Thymus (tissue), 11 donors: ENCODE measurements around the gene UBR3. TPM values are rescaled to one million over a fixed set of nuclear protein-coding genes. Genes with fewer than 3 reads are reported as not detected.

ENCODE experiments used
- DNase-seq, 9 donors: peaks; one replicate each; pipeline ENCODE4 v3.0.0-alpha.2; 2013; ENCODE audit warnings: low spot score in 9 of 9, low read depth in 6 of 9, missing footprints in 1 of 9
- H3K27ac ChIP-seq, 2 donors: one replicate each; pipeline ENCODE4 v1.5.1; 2013; ENCODE audit warnings: control low read depth in 1 of 2, low read depth in 1 of 2, low read length in 1 of 2, mild to moderate bottlenecking in 1 of 2, moderate library complexity in 1 of 2
- H3K27me3 ChIP-seq, 2 donors: one replicate each; pipeline ENCODE4 v1.5.1; 2013; ENCODE audit warnings: low read length in 1 of 2; ENCODE audit not compliant: control insufficient read depth in 2 of 2, insufficient read depth in 1 of 2
- H3K36me3 ChIP-seq, 2 donors: one replicate each; pipeline ENCODE4 v1.5.1; 2013; ENCODE audit warnings: low read length in 1 of 2, mild to moderate bottlenecking in 1 of 2, moderate library complexity in 1 of 2; ENCODE audit not compliant: control insufficient read depth in 2 of 2, insufficient read depth in 2 of 2
- H3K4me1 ChIP-seq, 2 donors: one replicate each; pipeline ENCODE4 v1.5.1; 2013; ENCODE audit warnings: low read length in 2 of 2; ENCODE audit not compliant: control insufficient read depth in 2 of 2, insufficient read depth in 2 of 2
- H3K4me3 ChIP-seq, 2 donors: one replicate each; pipeline ENCODE4 v1.5.1; 2013; ENCODE audit warnings: low read length in 2 of 2, control low read depth in 1 of 2, mild to moderate bottlenecking in 1 of 2
- H3K9me3 ChIP-seq, 2 donors: one replicate each; pipeline ENCODE4 v1.5.1; 2013; ENCODE audit warnings: low read length in 1 of 2, mild to moderate bottlenecking in 1 of 2; ENCODE audit not compliant: control insufficient read depth in 2 of 2, insufficient read depth in 1 of 2
- WGBS: extraction: QIAGEN DNeasy Blood & Tissue Kit; methylation state at CpG from one replicate; pipeline ENCODE4 v1.1.7; 2013; 5-methylcytosine and 5-hydroxymethylcytosine counted together
- polyA plus RNA-seq: library from polyadenylated mRNA; stranded (reverse); fragments of 200-250 nt; gene quantifications from one replicate; pipeline ENCODE4 v1.2.3, GENCODE V29; 2013
- total RNA-seq: library from RNA; stranded (reverse); fragments of 120-200 nt; gene quantifications from one replicate; pipeline ENCODE4 v1.2.4, GENCODE V29; 2013
- donor health status: healthy.

UBR3 gene
- total and polyA plus RNA-seq, 2 donors: 14.1 to 20.1 TPM

GRCh38 chr2:170025223-170025622, 198.0 kb downstream of the UBR3 start:
- DNase-seq: no peak
- Histone ChIP-seq H3K36me3 (no peaks in the 10 kb centered on the region), H3K27ac (no peak overlapping the region), H3K9me3 (no peaks in the 10 kb centered on the region), H3K27me3 (no peaks in the 10 kb centered on the region), H3K4me3 (no peak overlapping the region), H3K4me1 (no peaks in the 10 kb centered on the region)
- whole genome bisulfite sequencing: 98% methylated on average over 2 of the region's 2 CpGs

- DNase-seq: no peak
- no peak overlapping the region for H3K4me3 ChIP-seq
- H3K9me3 ChIP-seq: no peaks in the 10 kb centered on the region
- H3K4me1 ChIP-seq: no peaks in the 10 kb centered on the region
- H3K27ac ChIP-seq: no peak overlapping the region
- 96% methylated on average over 1 of the region's 1 CpG for WGBS
- H3K36me3 ChIP-seq: no peaks in the 10 kb centered on the region
- H3K27me3 ChIP-seq: no peaks in the 10 kb centered on the region
These were observed 199.1 kb downstream of the UBR3 start for GRCh38 chr2:170026361-170026760.

- DNase-seq: no peak
- no peak overlapping the region for H3K27ac ChIP-seq
These were observed 202.3 kb downstream of the UBR3 start for GRCh38 chr2:170029551-170029950.

GRCh38 chr2:170030040-170030439, 202.8 kb downstream of the UBR3 start:
- H3K27me3 ChIP-seq: no peaks in the 10 kb centered on the region
- WGBS: over 99% methylated on average over 2 of the region's 2 CpGs
- H3K36me3 ChIP-seq: no peaks in the 10 kb centered on the region
- DNase-seq: no peak
- no peaks in the 10 kb centered on the region for H3K4me1 ChIP-seq
- no peak overlapping the region for H3K4me3 ChIP-seq
- no peak overlapping the region for H3K27ac ChIP-seq
- H3K9me3 ChIP-seq: no peaks in the 10 kb centered on the region

More at GRCh38 chr2:170029551-170029950, 202.3 kb downstream of the UBR3 start:
- no peaks in the 10 kb centered on the region for H3K9me3 ChIP-seq
- no peaks in the 10 kb centered on the region for H3K4me1 ChIP-seq
- no peaks in the 10 kb centered on the region for H3K36me3 ChIP-seq
- no peak overlapping the region for H3K4me3 ChIP-seq
- no peaks in the 10 kb centered on the region for H3K27me3 ChIP-seq

- 99% methylated on average over 1 of the region's 1 CpG for WGBS
- H3K4me3 ChIP-seq: no peak overlapping the region
- no peaks in the 10 kb centered on the region for H3K9me3 ChIP-seq
- no peaks in the 10 kb centered on the region for H3K27me3 ChIP-seq
- no peak for DNase-seq
- no peak overlapping the region for H3K27ac ChIP-seq
- H3K4me1 ChIP-seq: no peaks in the 10 kb centered on the region
- no peaks in the 10 kb centered on the region for H3K36me3 ChIP-seq
These were observed 204.0 kb downstream of the UBR3 start for GRCh38 chr2:170031288-170031687.

- WGBS: 74% methylated on average over 4 of the region's 4 CpGs
- no peak overlapping the region for H3K4me3 ChIP-seq
- DNase-seq: no peak
These were observed 207.3 kb downstream of the UBR3 start for GRCh38 chr2:170034596-170034995.

GRCh38 chr2:170038734-170039133, 211.5 kb downstream of the UBR3 start:
- no peaks in the 10 kb centered on the region for H3K9me3 ChIP-seq
- H3K4me3 ChIP-seq: no peak overlapping the region
- no peak overlapping the region for H3K27ac ChIP-seq
- 99% methylated on average over 4 of the region's 4 CpGs for WGBS
- H3K27me3 ChIP-seq: no peaks in the 10 kb centered on the region
- H3K4me1 ChIP-seq: no peaks in the 10 kb centered on the region
- H3K36me3 ChIP-seq: no peaks in the 10 kb centered on the region
- DNase-seq: no peak

More at GRCh38 chr2:170034596-170034995, 207.3 kb downstream of the UBR3 start:
- Histone ChIP-seq H3K27me3 (no peaks in the 10 kb centered on the region), H3K36me3 (no peaks in the 10 kb centered on the region), H3K9me3 (no peaks in the 10 kb centered on the region), H3K27ac (no peak overlapping the region), H3K4me1 (no peaks in the 10 kb centered on the region)

- no peaks in the 10 kb centered on the region for H3K9me3 ChIP-seq
- H3K27me3 ChIP-seq: no peaks in the 10 kb centered on the region
- no peak for DNase-seq
- H3K36me3 ChIP-seq: no peaks in the 10 kb centered on the region
- no peak overlapping the region for H3K27ac ChIP-seq
- no peak overlapping the region for H3K4me3 ChIP-seq
- 97% methylated on average over 2 of the region's 2 CpGs for WGBS
- no peaks in the 10 kb centered on the region for H3K4me1 ChIP-seq
These were observed 212.3 kb downstream of the UBR3 start for GRCh38 chr2:170039401-170040172.

- Histone ChIP-seq H3K36me3 (no peaks in the 10 kb centered on the region), H3K27ac (no peak overlapping the region), H3K4me3 (no peak overlapping the region), H3K27me3 (no peaks in the 10 kb centered on the region), H3K4me1 (no peaks in the 10 kb centered on the region), H3K9me3 (no peaks in the 10 kb centered on the region)
- WGBS: 98% methylated on average over 3 of the region's 3 CpGs
- DNase-seq: no peak
These were observed 217.7 kb downstream of the UBR3 start for GRCh38 chr2:170044751-170045478.
